Fibroblast of the conjunctiva (primary cell): ENCODE measurements around the gene HERC5.
"Not testable (repeated sequence)": the region's sequence is repeated elsewhere in the genome, so short reads cannot be mapped to it uniquely, and the experiment has no call there.

ENCODE experiments used
- DNase-seq: peaks from one replicate; pipeline ENCODE4 v3.0.0-alpha.2; 2010; ENCODE audit warnings: low read depth

HERC5 gene

GRCh38 chr4:88456670-88457306, at the start of gene HERC5:
TSS of gene HERC5 (plus strand) at chr4:88457119. CDS start at chr4:88457270, 151 bp downstream.
- DNase-seq: peak; percentile 80

GRCh38 chr4:88409206-88409605, 47.7 kb upstream of the HERC5 start:
- DNase-seq: no peak

- DNase-seq: no peak
These were observed 47.1 kb upstream of the HERC5 start for GRCh38 chr4:88409789-88410188.

- no peak for DNase-seq
These were observed 45.3 kb upstream of the HERC5 start for GRCh38 chr4:88411491-88412096.

- no peak for DNase-seq
These were observed 43.1 kb upstream of the HERC5 start for GRCh38 chr4:88413801-88414200.

- no peak for DNase-seq
These were observed 42.2 kb upstream of the HERC5 start for GRCh38 chr4:88414755-88415154.

- DNase-seq: no peak
These were observed 40.9 kb upstream of the HERC5 start for GRCh38 chr4:88415982-88416381.

- no peak for DNase-seq
These were observed 38.5 kb upstream of the HERC5 start for GRCh38 chr4:88418411-88418810.

- no peak for DNase-seq
These were observed 37.0 kb upstream of the HERC5 start for GRCh38 chr4:88419874-88420273.

GRCh38 chr4:88420844-88421243, 36.1 kb upstream of the HERC5 start:
- DNase-seq: no peak

GRCh38 chr4:88422403-88422802, 34.5 kb upstream of the HERC5 start:
- no peak for DNase-seq

GRCh38 chr4:88429401-88429800, 27.5 kb upstream of the HERC5 start:
- no peak for DNase-seq

GRCh38 chr4:88435987-88436693, 20.8 kb upstream of the HERC5 start:
- DNase-seq: no peak

GRCh38 chr4:88437873-88438272, 19.0 kb upstream of the HERC5 start:
- DNase-seq: not testable (repeated sequence)

- DNase-seq: no peak
These were observed 17.7 kb upstream of the HERC5 start for GRCh38 chr4:88439161-88439760.

- DNase-seq: no peak
These were observed 16.8 kb upstream of the HERC5 start for GRCh38 chr4:88440146-88440545.

GRCh38 chr4:88441696-88442095, 15.2 kb upstream of the HERC5 start:
- no peak for DNase-seq

GRCh38 chr4:88442689-88443191, 14.2 kb upstream of the HERC5 start:
- no peak for DNase-seq

- no peak for DNase-seq
These were observed 13.4 kb upstream of the HERC5 start for GRCh38 chr4:88443486-88443885.

- no peak for DNase-seq
These were observed 11.7 kb upstream of the HERC5 start for GRCh38 chr4:88445252-88445651.

- no peak for DNase-seq
These were observed 10.8 kb upstream of the HERC5 start for GRCh38 chr4:88446124-88446523.

GRCh38 chr4:88447371-88448095, 9.4 kb upstream of the HERC5 start:
- DNase-seq: no peak
